Activated CD8-positive, alpha-beta T cell treated with anti-CD3 and anti-CD28 coated beads for 36 hours (primary cell): ENCODE data around the gene RBP2. TPM values are rescaled to one million over a fixed set of nuclear protein-coding genes. Genes with fewer than 3 reads are reported as not detected.

Experiments used
- ATAC-seq: fragments of 200-7000 bp; cut with Tn5 transposase; one replicate; pipeline ENCODE4 v1.10.0; 2021; ENCODE audit warnings: mild to moderate bottlenecking, moderate library complexity
- CTCF ChIA-PET: fragments of 350-600 bp; sonication (Branson Sonifier 250); formaldehyde crosslinking; loops from one replicate; lab custom pipeline; 2021; ENCODE audit warnings: antibody characterized with exemption; lab: Charles Lee
- POLR2A ChIA-PET: fragments of 350-600 bp; sonication (Branson Sonifier 250); formaldehyde crosslinking; loops from one replicate; lab custom pipeline; 2021; ENCODE audit warnings: antibody characterized with exemption; lab: Charles Lee
- DNase-seq: peaks from one replicate; pipeline ENCODE4 v3.0.0-alpha.2; 2020
- H3K27ac Mint-ChIP-seq: one replicate; pipeline ENCODE4 v1.8.0; 2021; ENCODE audit warnings: mild to moderate bottlenecking, mixed read lengths
- H3K27me3 Mint-ChIP-seq: one replicate; pipeline ENCODE4 v1.8.0; 2021; ENCODE audit warnings: mixed read lengths
- H3K36me3 Mint-ChIP-seq: one replicate; pipeline ENCODE4 v1.8.0; 2021; ENCODE audit warnings: low read depth, mixed read lengths
- H3K4me1 Mint-ChIP-seq: one replicate; pipeline ENCODE4 v1.8.0; 2021; ENCODE audit warnings: low read depth, mixed read lengths
- H3K4me3 Mint-ChIP-seq: one replicate; pipeline ENCODE4 v1.8.0; 2021; ENCODE audit warnings: mild to moderate bottlenecking, moderate library complexity, mixed read lengths
- H3K9me3 Mint-ChIP-seq: one replicate; pipeline ENCODE4 v1.8.0; 2021; ENCODE audit warnings: mixed read lengths
- CTCF ChIP-seq: fragments of 200-600 bp; IDR thresholded peaks from one replicate; pipeline ENCODE4 v1.8.0; 2022; ENCODE audit warnings: antibody characterized with exemption, mild to moderate bottlenecking
- intact Hi-C: fragments of 100-400 bp; cut with micrococcal nuclease; formaldehyde crosslinking; loops from one replicate; pipeline ENCODE4 v1.10.0; 2022
- total RNA-seq, 2 experiments: library from RNA; stranded (reverse); gene quantifications; one replicate each; pipeline ENCODE4 v1.2.3, GENCODE V29; 2021

Gene RBP2
- total RNA-seq, 2 experiments from 2014 or later, result not detected

GRCh38 chr3:139499536-139499935 is 23.2 kb upstream of the RBP2 start:
- peaks cover 2% of the 10 kb centered on the region for H3K36me3 Mint-ChIP-seq
- POLR2A ChIA-PET, result interaction anchor here (0.6 kb wide), 1 partner anchor 427 kb away, joined by 3 read pairs; no protein-coding TSS in a partner anchor
- CTCF ChIA-PET, result no interaction called here

GRCh38 chr3:139493826-139494385 is 17.6 kb upstream of the RBP2 start:
- intact Hi-C loops, result no loop called here
- DNase-seq, result no peak
- H3K4me3 Mint-ChIP-seq, result no peak overlapping the region
- ChIA-PET CTCF (no interaction called here), POLR2A (no interaction called here)
- peaks cover 15% of the 10 kb centered on the region for H3K9me3 Mint-ChIP-seq
- no peaks in the 10 kb centered on the region for H3K4me1 Mint-ChIP-seq
- no peak for ATAC-seq
- no peak for TF ChIP-seq CTCF
- H3K27ac Mint-ChIP-seq, result no peak overlapping the region
- peaks cover 2% of the 10 kb centered on the region for H3K27me3 Mint-ChIP-seq
- H3K36me3 Mint-ChIP-seq, result peaks cover 6% of the 10 kb centered on the region

More at GRCh38 chr3:139499536-139499935, 23.2 kb upstream of the RBP2 start:
- Mint-ChIP-seq H3K27me3 (peaks cover 4% of the 10 kb centered on the region), H3K4me1 (no peaks in the 10 kb centered on the region), H3K9me3 (peaks cover 9% of the 10 kb centered on the region), H3K27ac (no peak overlapping the region), H3K4me3 (no peak overlapping the region)
- TF ChIP-seq CTCF, result no peak
- DNase-seq (no peak), ATAC-seq (no peak)
- intact Hi-C loops, result no loop called here

GRCh38 chr3:139491966-139492365 is 15.7 kb upstream of the RBP2 start:
- ChIA-PET POLR2A (no interaction called here), CTCF (no interaction called here)
- Mint-ChIP-seq H3K36me3 (peaks cover 11% of the 10 kb centered on the region), H3K4me3 (no peak overlapping the region), H3K9me3 (peaks cover 21% of the 10 kb centered on the region), H3K27ac (no peak overlapping the region), H3K4me1 (no peaks in the 10 kb centered on the region), H3K27me3 (no peaks in the 10 kb centered on the region)
- intact Hi-C loops, result no loop called here
- DNase-seq (no peak), ATAC-seq (no peak)
- no peak for TF ChIP-seq CTCF

GRCh38 chr3:139491027-139491700 is 14.8 kb upstream of the RBP2 start:
- no peak for ATAC-seq
- no peak for TF ChIP-seq CTCF
- POLR2A ChIA-PET, result no interaction called here
- H3K4me3 Mint-ChIP-seq, result no peak overlapping the region
- H3K27me3 Mint-ChIP-seq, result no peaks in the 10 kb centered on the region
- H3K9me3 Mint-ChIP-seq, result peaks cover 21% of the 10 kb centered on the region
- no peaks in the 10 kb centered on the region for H3K4me1 Mint-ChIP-seq
- DNase-seq, result no peak
- no peak overlapping the region for H3K27ac Mint-ChIP-seq
- CTCF ChIA-PET, result no interaction called here
- H3K36me3 Mint-ChIP-seq, result peaks cover 11% of the 10 kb centered on the region
- intact Hi-C loops, result no loop called here

GRCh38 chr3:139482206-139482605 is 5.9 kb upstream of the RBP2 start:
- POLR2A ChIA-PET, result no interaction called here
- DNase-seq (no peak), ATAC-seq (no peak)
- H3K36me3 Mint-ChIP-seq, result no peaks in the 10 kb centered on the region
- no peaks in the 10 kb centered on the region for H3K27me3 Mint-ChIP-seq
- CTCF ChIA-PET, result no interaction called here
- no peaks in the 10 kb centered on the region for H3K4me1 Mint-ChIP-seq
- no peak overlapping the region for H3K27ac Mint-ChIP-seq
- intact Hi-C loops, result no loop called here
- H3K9me3 Mint-ChIP-seq, result no peaks in the 10 kb centered on the region
- no peak for TF ChIP-seq CTCF
- H3K4me3 Mint-ChIP-seq, result no peak overlapping the region
